Measurements from ENCODE around the gene HOXA3. TPM values are rescaled to one million over a fixed set of nuclear protein-coding genes. Genes with fewer than 3 reads are reported as not detected.

Gene HOXA3
- total RNA-seq, 1 donor from 2014 or later, result 26.4 TPM

DNA sequence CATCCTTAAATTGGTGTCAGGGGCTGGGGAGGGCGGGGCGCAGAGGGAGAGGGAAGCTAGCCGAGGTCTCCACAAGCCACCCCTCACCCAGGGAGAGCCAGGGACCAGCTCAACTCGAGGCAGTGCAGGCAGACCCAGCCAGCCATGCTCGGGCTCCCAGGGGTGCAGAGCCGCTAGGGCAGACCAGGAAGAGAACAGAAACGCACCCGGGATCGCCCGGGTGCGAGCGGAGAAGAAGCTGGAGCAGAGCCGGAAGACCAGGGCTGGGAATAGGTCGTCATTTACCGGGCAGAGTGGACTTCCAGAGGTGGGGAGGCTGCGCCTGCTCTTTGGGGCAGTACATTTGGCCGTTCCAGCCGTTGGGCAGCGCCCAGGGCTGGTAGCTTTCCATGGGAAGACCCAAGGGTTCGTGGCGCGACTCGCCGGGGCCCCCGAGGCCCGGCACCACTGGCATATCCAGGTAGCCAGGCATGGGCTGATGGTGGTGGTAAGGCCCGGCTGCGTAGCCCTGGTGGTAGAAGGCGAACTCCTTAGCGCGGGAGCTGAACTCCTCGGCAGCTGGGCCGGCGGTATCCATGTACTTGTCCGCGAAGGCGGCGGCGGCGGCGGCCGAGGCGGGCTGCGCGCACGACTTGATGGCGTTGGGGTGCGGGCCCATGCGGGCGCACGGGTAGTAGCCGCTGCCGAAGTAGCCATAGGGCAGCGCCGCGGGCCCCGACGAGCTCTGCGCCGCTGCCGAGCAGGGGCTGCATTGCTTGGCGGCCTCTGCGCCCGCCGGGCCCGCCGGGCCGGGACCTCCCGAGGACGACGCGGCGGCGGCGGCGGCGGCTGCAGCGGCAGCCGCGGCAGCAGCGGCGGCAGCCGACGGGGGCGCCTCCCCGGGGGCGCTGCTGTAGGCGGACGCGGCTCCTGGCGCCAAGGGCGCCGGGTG is 46.8 kb upstream of the HOXA3 start:
- no peak for DNase-seq (ENCODE audit: low read depth)
- TF ChIP-seq, protein P1, sequence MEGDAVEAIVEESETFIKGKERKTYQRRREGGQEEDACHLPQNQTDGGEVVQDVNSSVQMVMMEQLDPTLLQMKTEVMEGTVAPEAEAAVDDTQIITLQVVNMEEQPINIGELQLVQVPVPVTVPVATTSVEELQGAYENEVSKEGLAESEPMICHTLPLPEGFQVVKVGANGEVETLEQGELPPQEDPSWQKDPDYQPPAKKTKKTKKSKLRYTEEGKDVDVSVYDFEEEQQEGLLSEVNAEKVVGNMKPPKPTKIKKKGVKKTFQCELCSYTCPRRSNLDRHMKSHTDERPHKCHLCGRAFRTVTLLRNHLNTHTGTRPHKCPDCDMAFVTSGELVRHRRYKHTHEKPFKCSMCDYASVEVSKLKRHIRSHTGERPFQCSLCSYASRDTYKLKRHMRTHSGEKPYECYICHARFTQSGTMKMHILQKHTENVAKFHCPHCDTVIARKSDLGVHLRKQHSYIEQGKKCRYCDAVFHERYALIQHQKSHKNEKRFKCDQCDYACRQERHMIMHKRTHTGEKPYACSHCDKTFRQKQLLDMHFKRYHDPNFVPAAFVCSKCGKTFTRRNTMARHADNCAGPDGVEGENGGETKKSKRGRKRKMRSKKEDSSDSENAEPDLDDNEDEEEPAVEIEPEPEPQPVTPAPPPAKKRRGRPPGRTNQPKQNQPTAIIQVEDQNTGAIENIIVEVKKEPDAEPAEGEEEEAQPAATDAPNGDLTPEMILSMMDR (IDR thresholded peaks at IDR 0.05; ENCODE audit: insufficient read depth, low read length, poor library complexity, severe bottlenecking), result no peak
- H3K27me3 ChIP-seq (ENCODE audit: control insufficient read depth, insufficient read depth, low read length), result peaks cover 72% of the 10 kb centered on the region
- no peak overlapping the region for H3K4me3 ChIP-seq (ENCODE audit: low read depth, low read length)
- no peaks in the 10 kb centered on the region for H3K36me3 ChIP-seq (ENCODE audit: control insufficient read depth, insufficient read depth, low read length)

DNA sequence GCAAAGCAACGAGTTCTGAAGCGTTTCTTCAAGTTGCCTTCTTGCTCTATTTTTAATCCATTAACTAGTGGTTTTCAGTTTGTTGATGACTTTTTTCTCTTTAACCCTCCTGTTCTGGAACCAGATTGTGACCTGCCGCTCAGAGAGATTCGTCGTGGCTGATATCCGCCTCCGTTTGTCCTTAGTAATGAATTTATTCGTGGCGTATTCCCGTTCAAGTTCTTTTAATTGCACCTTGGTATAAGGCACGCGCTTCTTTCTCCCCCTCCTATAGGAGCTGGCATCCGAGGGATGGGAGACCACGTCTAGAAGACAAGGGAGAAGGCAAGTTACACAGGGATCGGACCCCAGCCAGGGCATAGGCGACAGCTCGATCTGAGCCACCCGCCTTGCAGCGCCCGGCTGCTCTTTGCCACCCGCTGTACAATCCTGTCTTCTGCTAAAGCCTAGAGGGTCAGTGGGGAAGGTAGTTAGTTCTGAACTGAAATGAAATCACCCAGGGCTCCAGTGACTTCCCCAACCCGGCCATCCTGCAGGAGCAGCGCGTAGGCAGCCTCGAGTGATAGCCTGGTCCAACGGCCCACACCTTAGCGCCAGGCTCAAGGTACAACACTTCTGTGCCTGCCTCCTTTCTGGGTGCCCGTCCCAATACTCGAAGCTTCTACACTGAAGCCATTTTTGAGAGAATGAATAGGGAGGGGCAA is 45.9 kb upstream of the HOXA3 start:
- Histone ChIP-seq H3K4me3 (ENCODE audit: low read depth, low read length) (no peak overlapping the region), H3K27me3 (ENCODE audit: control insufficient read depth, insufficient read depth, low read length) (peaks cover 72% of the 10 kb centered on the region)
- TF ChIP-seq, protein P1 (IDR thresholded peaks at IDR 0.05; ENCODE audit: insufficient read depth, low read length, poor library complexity, severe bottlenecking), result no peak

DNA sequence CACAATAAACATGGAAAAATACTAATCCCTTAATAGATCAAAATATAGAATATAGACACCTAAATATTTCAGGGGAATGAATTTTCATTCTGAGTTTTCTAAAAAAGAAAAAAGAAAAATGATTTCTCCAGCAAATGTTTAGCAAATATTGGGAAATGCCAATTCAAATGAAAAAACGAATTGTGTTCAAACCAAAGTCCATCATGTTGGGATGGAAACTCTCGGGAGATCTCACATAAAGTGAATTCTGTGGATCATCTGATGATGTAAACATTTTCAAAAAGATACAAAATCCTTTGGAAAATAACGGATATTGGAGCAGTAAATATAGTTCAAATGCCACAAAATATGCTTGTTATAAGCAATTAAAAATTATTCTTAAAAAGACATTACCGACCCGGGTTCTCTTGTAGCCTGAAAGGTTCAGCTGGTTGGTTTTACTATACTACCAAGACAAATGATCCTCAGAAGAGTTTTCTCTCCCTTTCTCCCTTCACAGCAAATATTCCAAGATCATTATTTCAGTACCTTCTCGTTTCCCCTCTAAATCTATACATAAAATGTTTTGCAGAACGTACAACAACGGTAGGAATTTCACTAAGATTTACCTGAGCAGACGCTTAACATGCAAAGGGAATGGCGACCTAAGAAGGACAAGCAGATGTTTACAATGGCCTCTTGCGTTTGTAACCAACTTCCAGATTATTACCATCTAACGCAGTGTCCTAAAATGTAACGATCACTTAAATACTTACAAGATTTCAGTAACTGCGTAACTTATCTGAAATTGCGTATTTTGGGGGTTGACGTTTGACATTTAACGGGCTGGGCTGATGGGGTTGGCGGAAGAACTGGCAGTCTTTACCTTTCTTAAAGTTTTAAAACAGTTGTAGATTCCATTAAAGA is 45.0 kb upstream of the HOXA3 start:
- Histone ChIP-seq H3K27me3 (ENCODE audit: control insufficient read depth, insufficient read depth, low read length) (peaks cover 72% of the 10 kb centered on the region), H3K4me3 (ENCODE audit: low read depth, low read length) (no peak overlapping the region), H3K36me3 (ENCODE audit: control insufficient read depth, insufficient read depth, low read length) (no peaks in the 10 kb centered on the region)
- no peak for DNase-seq (ENCODE audit: low read depth)
- TF ChIP-seq, protein P1 (IDR thresholded peaks at IDR 0.05; ENCODE audit: insufficient read depth, low read length, poor library complexity, severe bottlenecking), result no peak

More for the DNA sequence above, 45.9 kb upstream of the HOXA3 start:
- no peaks in the 10 kb centered on the region for H3K36me3 ChIP-seq (ENCODE audit: control insufficient read depth, insufficient read depth, low read length)
- DNase-seq (ENCODE audit: low read depth), result no peak

DNA sequence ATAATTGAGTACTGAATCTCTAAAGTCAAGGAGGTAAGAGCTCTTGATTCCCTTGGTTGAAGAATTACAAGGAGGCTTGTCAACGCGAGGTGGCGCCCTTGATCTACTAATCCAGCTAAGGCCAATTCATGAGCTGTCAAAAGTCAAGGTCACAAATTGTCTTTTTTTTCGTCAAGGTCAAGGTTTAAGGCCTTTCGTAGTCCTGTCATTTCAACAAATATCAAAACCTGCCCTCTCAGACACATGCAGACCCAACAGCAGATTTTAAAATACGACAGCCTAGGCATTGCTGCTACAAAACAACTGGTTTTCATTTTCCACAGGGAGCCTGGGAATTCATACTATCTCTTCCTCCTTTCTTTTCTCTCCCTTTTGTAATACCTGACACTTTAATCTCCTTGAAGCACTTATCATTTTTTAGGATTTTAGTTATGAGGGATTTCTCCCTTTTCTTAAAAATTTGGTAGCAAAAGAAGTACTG is 43.9 kb upstream of the HOXA3 start:
- Histone ChIP-seq H3K27me3 (ENCODE audit: control insufficient read depth, insufficient read depth, low read length) (peaks cover 71% of the 10 kb centered on the region), H3K36me3 (ENCODE audit: control insufficient read depth, insufficient read depth, low read length) (no peaks in the 10 kb centered on the region), H3K4me3 (ENCODE audit: low read depth, low read length) (no peak overlapping the region)
- peak; percentile 45 for DNase-seq (ENCODE audit: low read depth)
- TF ChIP-seq, protein P1 (IDR thresholded peaks at IDR 0.05; ENCODE audit: insufficient read depth, low read length, poor library complexity, severe bottlenecking), result peak; percentile 69

DNA sequence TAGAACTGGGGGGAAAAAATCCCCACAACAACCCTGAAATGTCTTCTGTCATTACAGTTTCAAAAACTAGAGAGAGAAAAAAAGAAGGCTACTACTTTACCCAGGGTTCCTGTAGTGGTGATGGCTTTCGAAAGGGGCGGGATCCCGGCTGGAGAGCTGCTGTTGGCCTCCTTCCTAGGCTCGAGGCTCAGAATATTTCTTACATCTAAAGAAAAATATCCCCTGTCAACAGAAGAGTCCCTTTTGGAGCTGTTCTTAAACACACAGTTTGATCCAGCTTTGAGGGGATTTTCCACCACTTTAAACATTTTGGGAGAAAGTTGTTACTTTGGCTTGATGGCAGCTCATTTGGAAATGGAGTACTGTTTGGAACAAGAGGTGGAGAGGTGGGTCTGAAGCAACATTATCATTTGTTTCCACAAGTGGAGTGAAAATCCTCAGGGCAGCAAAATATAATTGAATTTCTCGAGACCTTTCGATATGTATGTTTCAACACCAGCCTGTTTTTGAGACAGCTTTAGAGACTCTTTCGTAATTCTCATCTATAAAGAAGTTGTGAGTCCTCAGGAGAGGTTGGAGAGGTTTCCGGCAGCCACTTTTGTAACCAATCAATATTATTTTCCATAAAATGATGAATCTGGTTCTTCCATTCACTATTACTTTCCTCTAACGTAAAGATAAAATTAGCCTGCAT is 42.5 kb upstream of the HOXA3 start:
- no peaks in the 10 kb centered on the region for H3K36me3 ChIP-seq (ENCODE audit: control insufficient read depth, insufficient read depth, low read length)
- TF ChIP-seq, protein P1 (IDR thresholded peaks at IDR 0.05; ENCODE audit: insufficient read depth, low read length, poor library complexity, severe bottlenecking), result no peak
- peaks cover 58% of the 10 kb centered on the region for H3K27me3 ChIP-seq (ENCODE audit: control insufficient read depth, insufficient read depth, low read length)
- no peak for DNase-seq (ENCODE audit: low read depth)
- H3K4me3 ChIP-seq (ENCODE audit: low read depth, low read length), result no peak overlapping the region

Data from kidney epithelial cell (primary cell).